Smooth muscle cell (in vitro differentiated cells): Measurements from ENCODE around the gene GLTP. TPM values are rescaled to one million over a fixed set of nuclear protein-coding genes. Genes with fewer than 3 reads are reported as not detected.

Source experiments
- DNase-seq: peaks from one replicate; lab custom pipeline; 2025; ENCODE audit not compliant: unreplicated experiment; lab: John Stamatoyannopoulos, UW
- H2AFZ ChIP-seq: fragments of 200-600 bp; sonication (generic); 2 replicates; pipeline ENCODE4 v1.6.0; 2016; ENCODE audit warnings: antibody characterized with exemption, low read depth, mild to moderate bottlenecking
- H3F3A ChIP-seq: fragments of 200-600 bp; sonication (generic); 2 replicates; pipeline ENCODE4 v1.6.0; 2017; ENCODE audit warnings: antibody characterized with exemption, low read depth
- H3K27ac ChIP-seq: fragments of 200-600 bp; sonication (generic); 2 replicates; pipeline ENCODE4 v1.5.1; 2016; ENCODE audit warnings: low read depth, mild to moderate bottlenecking
- H3K27me3 ChIP-seq: fragments of 200-600 bp; sonication (generic); 2 replicates; pipeline ENCODE4 v1.6.1; 2016; ENCODE audit warnings: low read depth, mild to moderate bottlenecking
- H3K36me3 ChIP-seq: fragments of 200-600 bp; sonication (generic); 2 replicates; pipeline ENCODE4 v1.5.1; 2016; ENCODE audit warnings: low read depth
- H3K4me1 ChIP-seq: fragments of 200-600 bp; sonication (generic); 2 replicates; pipeline ENCODE4 v1.5.1; 2016; ENCODE audit warnings: low read depth
- H3K4me2 ChIP-seq: fragments of 200-600 bp; sonication (generic); 2 replicates; pipeline ENCODE4 v1.6.0; 2016; ENCODE audit warnings: mild to moderate bottlenecking
- H3K4me3 ChIP-seq: fragments of 200-600 bp; sonication (generic); 2 replicates; pipeline ENCODE4 v1.5.1; 2016; ENCODE audit warnings: mild to moderate bottlenecking
- H3K79me2 ChIP-seq: fragments of 200-600 bp; sonication (generic); 2 replicates; pipeline ENCODE4 v1.6.0; 2016; ENCODE audit warnings: low read depth, mild to moderate bottlenecking
- H3K9ac ChIP-seq: fragments of 200-600 bp; sonication (generic); 2 replicates; pipeline ENCODE4 v1.6.0; 2016; ENCODE audit warnings: low read depth
- H3K9me3 ChIP-seq: fragments of 200-600 bp; sonication (generic); replicated peaks from 2 replicates; pipeline ENCODE4 v1.5.1; 2016; ENCODE audit warnings: low read depth
- H4K20me1 ChIP-seq: fragments of 200-600 bp; sonication (generic); 2 replicates; pipeline ENCODE4 v1.6.0; 2016; ENCODE audit warnings: low read depth
- CTCF ChIP-seq: fragments of 200-600 bp; sonication (generic); IDR thresholded peaks from 2 replicates; pipeline ENCODE4 v1.5.1; 2017; ENCODE audit warnings: borderline replicate concordance, mild to moderate bottlenecking, antibody characterized with exemption; ENCODE audit not compliant: insufficient read depth, poor library complexity, severe bottlenecking
- WGBS: methylation state at CpG from one replicate; pipeline ENCODE4 v1.1.7; 2016; ENCODE audit warnings: low lambda C conversion rate; 5-methylcytosine and 5-hydroxymethylcytosine counted together
- polyA plus RNA-seq: library from polyadenylated mRNA; unstranded; fragments of >200 nt; fragmentation: Nextera tagmentation; extraction: Ambion mirVana; gene quantifications from 2 replicates; pipeline ENCODE4 v1.2.1, GENCODE V29; 2016
- total RNA-seq: library from RNA; depleted of rRNA; stranded (reverse); fragments of >200 nt; gene quantifications from 2 replicates; pipeline ENCODE4 v1.2.3, GENCODE V29; 2014

The GLTP gene
- total and polyA plus RNA-seq, 2 experiments from 2014 or later: 43.4 to 46.9 TPM

DNA sequence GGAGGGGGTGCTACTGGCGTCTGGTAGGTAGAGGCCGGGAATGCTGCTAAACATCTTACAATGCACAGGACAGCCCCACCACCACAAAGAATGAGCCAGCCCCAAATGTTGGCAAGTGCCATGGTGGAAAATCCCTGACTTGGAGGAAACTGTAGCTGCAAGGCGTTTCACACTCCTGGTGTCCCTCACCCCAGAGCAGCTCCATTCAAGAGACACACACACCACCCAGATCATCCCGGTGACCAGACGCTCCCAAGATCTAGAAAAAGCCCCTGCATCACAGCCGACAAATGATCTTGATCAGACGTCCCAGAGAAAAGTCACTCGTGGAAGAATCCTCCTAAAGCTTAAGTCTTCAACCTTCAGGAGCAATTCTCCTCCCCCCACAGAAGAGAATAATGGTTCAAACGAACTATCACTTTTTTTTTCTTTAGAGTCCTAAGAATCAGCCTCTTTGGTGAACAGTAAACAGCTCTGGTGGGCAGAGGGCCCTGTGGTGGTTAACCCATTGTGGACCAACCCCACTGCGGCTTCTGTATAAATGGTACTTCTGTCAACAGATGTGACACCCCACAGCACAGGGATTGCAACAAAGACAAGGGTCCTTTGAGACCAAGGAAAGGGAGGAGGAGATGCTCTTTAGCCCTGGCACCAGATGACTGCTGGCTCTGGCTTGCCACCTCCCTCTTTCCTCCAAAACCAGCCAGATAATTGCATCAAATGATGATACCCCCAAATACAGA is 2.7 kb downstream of the GLTP start:
- Histone ChIP-seq H2AFZ (no peak overlapping the region), H3K79me2 (peaks cover 33% of the 10 kb centered on the region), H3K4me2 (no peak overlapping the region), H3F3A (no peaks in the 10 kb centered on the region), H3K27me3 (no peaks in the 10 kb centered on the region), H3K36me3 (no peaks in the 10 kb centered on the region), H3K27ac (no peak overlapping the region), H3K9me3 (no peaks in the 10 kb centered on the region), H3K4me3 (no peak overlapping the region), H3K9ac (no peak overlapping the region), H4K20me1 (peaks cover 64% of the 10 kb centered on the region), H3K4me1 (peaks cover 17% of the 10 kb centered on the region)
- WGBS: 54% methylated on average over 10 of the region's 10 CpGs
- no peak for DNase-seq
- no peak for TF ChIP-seq CTCF

DNA sequence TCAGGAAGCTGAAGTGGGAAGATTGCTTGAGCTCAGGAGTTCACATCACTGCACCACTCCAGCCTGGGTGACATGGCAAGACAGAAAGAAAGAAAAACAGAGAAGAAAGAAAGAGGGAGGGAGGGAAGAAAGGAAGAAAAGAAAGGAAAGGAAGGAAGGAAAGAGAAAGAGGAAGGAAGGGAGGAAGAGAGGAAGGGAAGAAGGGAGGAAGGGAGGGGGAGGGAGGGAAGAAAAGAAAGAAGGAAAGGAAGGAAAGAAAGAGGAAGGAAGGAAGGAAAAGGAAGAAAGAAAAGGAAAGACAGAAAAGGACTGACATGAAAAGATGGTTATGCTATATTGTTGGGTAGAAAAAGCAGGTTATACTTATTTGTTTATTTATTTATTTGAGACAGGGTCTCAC is 3.9 kb downstream of the GLTP start:
- H3K27ac ChIP-seq: no peak overlapping the region
- no peak overlapping the region for H3K9ac ChIP-seq
- no peak for DNase-seq
- peaks cover 17% of the 10 kb centered on the region for H3K4me1 ChIP-seq
- peaks cover 77% of the 10 kb centered on the region for H4K20me1 ChIP-seq
- no peaks in the 10 kb centered on the region for H3K27me3 ChIP-seq
- H3K4me3 ChIP-seq: no peak overlapping the region
- no peak for TF ChIP-seq CTCF
- H3K36me3 ChIP-seq: no peaks in the 10 kb centered on the region
- H3K9me3 ChIP-seq: no peaks in the 10 kb centered on the region
- no peak overlapping the region for H2AFZ ChIP-seq
- H3F3A ChIP-seq: no peaks in the 10 kb centered on the region
- no peak overlapping the region for H3K4me2 ChIP-seq
- peaks cover 33% of the 10 kb centered on the region for H3K79me2 ChIP-seq

- WGBS: 87% methylated on average over 6 of the region's 6 CpGs
- no peak overlapping the region for H2AFZ ChIP-seq
- peaks cover 14% of the 10 kb centered on the region for H3K4me1 ChIP-seq
- H3K27me3 ChIP-seq: no peaks in the 10 kb centered on the region
- no peaks in the 10 kb centered on the region for H3F3A ChIP-seq
- H3K27ac ChIP-seq: no peak overlapping the region
- peaks cover 85% of the 10 kb centered on the region for H4K20me1 ChIP-seq
- H3K9ac ChIP-seq: no peak overlapping the region
- H3K36me3 ChIP-seq: no peaks in the 10 kb centered on the region
- H3K9me3 ChIP-seq: no peaks in the 10 kb centered on the region
- peaks cover 33% of the 10 kb centered on the region for H3K79me2 ChIP-seq
- DNase-seq: no peak
- no peak for TF ChIP-seq CTCF
- H3K4me3 ChIP-seq: no peak overlapping the region
- no peak overlapping the region for H3K4me2 ChIP-seq
Measured at GRCh38 chr12:109875572-109876131, 4.7 kb downstream of the GLTP start.

- no peaks in the 10 kb centered on the region for H3K9me3 ChIP-seq
- H3K9ac ChIP-seq: no peak overlapping the region
- no peaks in the 10 kb centered on the region for H3F3A ChIP-seq
- 95% methylated on average over 6 of the region's 6 CpGs for WGBS
- H3K79me2 ChIP-seq: peaks cover 24% of the 10 kb centered on the region
- no peaks in the 10 kb centered on the region for H3K27me3 ChIP-seq
- no peak for TF ChIP-seq CTCF
- H3K27ac ChIP-seq: no peak overlapping the region
- no peak overlapping the region for H3K4me2 ChIP-seq
- no peak overlapping the region for H3K4me3 ChIP-seq
- H3K4me1 ChIP-seq: peaks cover 6% of the 10 kb centered on the region
- H2AFZ ChIP-seq: no peak overlapping the region
- DNase-seq: no peak
- H4K20me1 ChIP-seq: peaks cover 96% of the 10 kb centered on the region
- H3K36me3 ChIP-seq: no peaks in the 10 kb centered on the region
Measured at GRCh38 chr12:109873653-109874052, 6.7 kb downstream of the GLTP start.
